Urinary bladder (tissue), 4 donors: ENCODE results near the gene OR9Q1. TPM values are rescaled to one million over a fixed set of nuclear protein-coding genes. Genes with fewer than 3 reads are reported as not detected.

Source experiments
- DNase-seq: peaks from one replicate; pipeline ENCODE4 v3.0.0-alpha.2; 2015; ENCODE audit errors: extremely low spot score
- H3K27ac ChIP-seq: one replicate; pipeline ENCODE4 v1.5.1; 2013; ENCODE audit warnings: low read depth, mild to moderate bottlenecking, moderate library complexity
- H3K36me3 ChIP-seq: one replicate; pipeline ENCODE4 v1.6.1; 2013; ENCODE audit warnings: mild to moderate bottlenecking, moderate library complexity; ENCODE audit not compliant: insufficient read depth
- H3K4me1 ChIP-seq: one replicate; pipeline ENCODE4 v1.6.1; 2013; ENCODE audit warnings: mild to moderate bottlenecking, moderate library complexity; ENCODE audit not compliant: insufficient read depth
- H3K4me3 ChIP-seq: one replicate; pipeline ENCODE4 v1.5.1; 2013; ENCODE audit warnings: low read depth, low read length
- WGBS: extraction: QIAGEN DNeasy Blood & Tissue Kit; methylation state at CpG from one replicate; pipeline ENCODE4 v1.1.7; 2013; 5-methylcytosine and 5-hydroxymethylcytosine counted together
- polyA plus RNA-seq: library from polyadenylated mRNA; stranded (reverse); fragments of 200-250 nt; gene quantifications from one replicate; pipeline ENCODE4 v1.2.3, GENCODE V29; 2013
- total RNA-seq: library from RNA; depleted of rRNA; stranded (reverse); fragments of >200 nt; gene quantifications from one replicate; pipeline ENCODE4 v1.2.3, GENCODE V29; 2014
- donor health status: healthy with polysubstance abuse.
- donor health status: healthy.

OR9Q1 gene
- total and polyA plus RNA-seq, 2 donors = not detected

- no peaks in the 10 kb centered on the region for H3K4me1 ChIP-seq
- no peak overlapping the region for H3K4me3 ChIP-seq
- no peak for DNase-seq
- 62% methylated on average over 2 of the region's 2 CpGs for WGBS
- H3K27ac ChIP-seq = no peak overlapping the region
- no peaks in the 10 kb centered on the region for H3K36me3 ChIP-seq
Measured at GRCh38 chr11:58003036-58003435, 20.6 kb upstream of the OR9Q1 start.

DNA sequence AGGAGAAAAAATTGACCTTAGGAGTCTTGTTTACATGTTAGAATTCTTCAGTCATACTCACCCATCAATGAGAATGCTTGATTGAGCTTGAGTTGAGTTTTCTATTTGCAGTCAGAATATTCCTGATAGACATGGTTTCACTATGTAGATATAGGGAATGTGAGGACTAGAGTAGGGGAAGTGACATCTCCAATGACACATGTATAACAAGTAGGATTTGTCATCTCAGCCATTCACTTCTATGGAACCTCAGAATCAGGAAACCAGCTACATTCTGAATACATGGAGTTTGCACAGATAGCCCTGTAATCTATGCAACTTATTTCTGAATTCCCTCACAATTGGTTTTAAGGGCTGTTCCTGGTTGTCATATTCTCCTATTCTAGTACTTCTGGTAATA, 20.1 kb upstream of the OR9Q1 start:
- Histone ChIP-seq H3K4me3 (no peak overlapping the region), H3K27ac (no peak overlapping the region), H3K4me1 (no peaks in the 10 kb centered on the region), H3K36me3 (no peaks in the 10 kb centered on the region)
- no peak for DNase-seq

DNA sequence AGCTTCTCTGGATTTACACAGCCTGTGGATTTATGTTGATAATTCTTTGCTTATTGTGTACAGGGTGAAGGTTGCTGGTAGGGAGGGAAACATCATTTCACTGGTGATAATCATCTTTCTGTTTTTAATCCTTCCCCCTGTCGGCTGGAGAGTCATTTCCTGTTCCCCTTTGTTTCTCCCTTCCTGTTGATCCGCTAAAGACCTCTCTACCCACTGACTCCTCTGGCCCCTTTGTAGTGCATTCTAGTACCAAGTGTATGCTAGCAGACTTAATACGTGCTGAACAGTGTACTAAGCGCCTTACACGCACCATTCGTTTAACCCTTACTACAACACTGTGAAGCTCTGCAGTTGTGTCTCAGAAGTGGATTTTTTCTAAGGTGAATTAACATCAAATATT, 19.0 kb upstream of the OR9Q1 start:
- 53% methylated on average over 6 of the region's 6 CpGs for WGBS
- Histone ChIP-seq H3K36me3 (no peaks in the 10 kb centered on the region), H3K4me1 (no peaks in the 10 kb centered on the region), H3K4me3 (no peak overlapping the region), H3K27ac (no peak overlapping the region)
- DNase-seq = no peak

DNA sequence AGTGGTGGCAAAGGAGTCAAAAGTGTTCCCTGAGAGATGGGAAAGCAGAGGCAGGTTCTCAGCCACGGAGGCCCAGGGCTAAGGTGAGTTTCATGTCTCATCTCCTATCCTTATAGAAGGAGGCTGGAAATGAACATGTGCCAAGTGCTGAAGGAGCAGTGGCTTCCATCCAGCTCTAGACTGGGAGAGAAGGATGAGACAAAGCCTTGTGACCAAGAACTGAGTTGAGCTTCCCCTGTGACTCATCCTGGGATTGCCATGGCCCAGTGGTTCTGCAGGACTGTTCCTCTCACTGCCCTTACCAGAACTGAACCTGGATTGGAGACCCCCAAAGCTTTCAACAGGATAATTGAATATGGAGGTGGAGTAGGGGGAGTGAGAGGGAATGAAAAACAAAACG, 16.7 kb upstream of the OR9Q1 start:
- H3K4me1 ChIP-seq = no peaks in the 10 kb centered on the region
- 61% methylated on average over 2 of the region's 2 CpGs for WGBS
- no peak overlapping the region for H3K27ac ChIP-seq
- no peaks in the 10 kb centered on the region for H3K36me3 ChIP-seq
- no peak overlapping the region for H3K4me3 ChIP-seq
- DNase-seq = no peak

- 72% methylated on average over 6 of the region's 6 CpGs for WGBS
- Histone ChIP-seq H3K4me1 (no peaks in the 10 kb centered on the region), H3K36me3 (no peaks in the 10 kb centered on the region), H3K27ac (no peak overlapping the region), H3K4me3 (no peak overlapping the region)
- no peak for DNase-seq
Measured at GRCh38 chr11:58011771-58012170, 11.9 kb upstream of the OR9Q1 start.

DNA sequence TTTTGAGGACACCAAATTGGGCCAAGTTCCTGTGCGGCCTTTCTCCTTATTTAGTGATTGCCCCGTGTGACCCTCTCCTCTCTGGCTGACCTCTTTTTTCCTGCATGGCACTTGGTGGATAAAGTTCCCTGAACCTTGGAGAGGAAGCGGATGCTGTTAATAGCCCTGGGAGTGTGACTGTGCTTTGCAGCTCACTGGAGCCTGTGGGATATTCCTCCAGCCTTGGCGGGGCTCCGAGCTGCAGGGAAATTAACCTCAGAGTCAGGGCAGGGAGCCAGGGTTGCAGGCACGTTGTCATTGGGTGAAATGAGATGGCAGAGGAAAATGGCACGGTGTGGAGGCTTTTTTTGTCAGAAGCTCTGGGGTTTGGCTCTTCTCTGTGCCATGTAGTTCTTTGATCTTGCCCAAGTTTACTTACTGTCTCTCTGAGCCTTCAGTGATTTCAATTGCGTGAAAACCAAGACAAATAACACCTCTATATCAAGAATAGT, 965 bp downstream of the OR9Q1 start:
- Histone ChIP-seq H3K4me3 (no peak overlapping the region), H3K36me3 (no peaks in the 10 kb centered on the region), H3K27ac (no peak overlapping the region), H3K4me1 (peaks cover 1% of the 10 kb centered on the region)
- no peak for DNase-seq
- 16% methylated on average over 8 of the region's 8 CpGs for WGBS

- Histone ChIP-seq H3K36me3 (no peaks in the 10 kb centered on the region), H3K27ac (no peak overlapping the region), H3K4me3 (no peak overlapping the region), H3K4me1 (peaks cover 1% of the 10 kb centered on the region)
- DNase-seq = no peak
- 44% methylated on average over 4 of the region's 4 CpGs for WGBS
Measured at GRCh38 chr11:58027341-58027740, 3.7 kb downstream of the OR9Q1 start.

- 27% methylated on average over 6 of the region's 6 CpGs for WGBS
- peak overlapping the region; percentile 29 for H3K27ac ChIP-seq
Measured at GRCh38 chr11:58028687-58029411, 5.2 kb downstream of the OR9Q1 start.

GRCh38 chr11:58030653-58031052, 7.0 kb downstream of the OR9Q1 start, which contains the start of gene OR6Q1:
Gene OR6Q1 (plus strand): TSS chr11:58030953. CDS start chr11:58030953, 0 bp downstream.
- H3K27ac ChIP-seq = no peak within 1 kb of the TSS
- no peaks in the 10 kb centered on the region for H3K36me3 ChIP-seq
- peaks cover 1% of the 10 kb centered on the region for H3K4me1 ChIP-seq
- no peak within 1 kb of the TSS for H3K4me3 ChIP-seq
- DNase-seq = no peak

More at GRCh38 chr11:58028687-58029411, 5.2 kb downstream of the OR9Q1 start:
- DNase-seq = no peak
- Histone ChIP-seq H3K4me3 (no peak overlapping the region), H3K36me3 (no peaks in the 10 kb centered on the region), H3K4me1 (peaks cover 1% of the 10 kb centered on the region)

- Histone ChIP-seq H3K4me3 (no peak overlapping the region), H3K4me1 (no peaks in the 10 kb centered on the region), H3K36me3 (no peaks in the 10 kb centered on the region), H3K27ac (no peak overlapping the region)
- WGBS = 83% methylated on average over 2 of the region's 2 CpGs
- no peak for DNase-seq
Measured at GRCh38 chr11:58034471-58034870, 10.8 kb downstream of the OR9Q1 start.

- Histone ChIP-seq H3K4me1 (no peaks in the 10 kb centered on the region), H3K27ac (no peak overlapping the region), H3K36me3 (no peaks in the 10 kb centered on the region), H3K4me3 (no peak overlapping the region)
- DNase-seq = no peak
Measured at GRCh38 chr11:58039589-58039988, 15.9 kb downstream of the OR9Q1 start.

DNA sequence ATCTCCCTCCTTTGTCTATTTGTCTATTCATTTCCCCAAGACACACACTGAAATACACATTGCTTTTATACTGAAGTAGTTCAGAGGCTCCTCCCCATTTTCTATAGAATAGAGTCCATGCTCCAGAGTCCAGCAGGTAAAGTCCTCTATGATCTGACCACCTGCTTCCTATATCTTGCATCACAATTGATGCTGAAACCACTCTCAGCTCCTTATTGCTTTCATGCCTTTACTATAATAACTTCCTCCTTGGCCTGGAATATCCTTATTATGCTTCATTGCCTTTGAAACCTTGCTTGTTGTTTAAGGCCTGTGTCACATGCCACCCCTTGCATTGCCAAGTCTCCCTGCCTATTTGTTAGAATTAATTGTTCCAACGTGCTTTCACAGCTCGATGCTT, 19.7 kb downstream of the OR9Q1 start:
- H3K36me3 ChIP-seq = no peaks in the 10 kb centered on the region
- no peaks in the 10 kb centered on the region for H3K4me1 ChIP-seq
- no peak overlapping the region for H3K27ac ChIP-seq
- 81% methylated on average over 2 of the region's 2 CpGs for WGBS
- no peak for DNase-seq
- no peak overlapping the region for H3K4me3 ChIP-seq

- no peak overlapping the region for H3K4me3 ChIP-seq
- no peaks in the 10 kb centered on the region for H3K36me3 ChIP-seq
- DNase-seq = no peak
- H3K27ac ChIP-seq = no peak overlapping the region
- no peaks in the 10 kb centered on the region for H3K4me1 ChIP-seq
- 67% methylated on average over 3 of the region's 3 CpGs for WGBS
Measured at GRCh38 chr11:58046231-58046630, 22.6 kb downstream of the OR9Q1 start.

- DNase-seq = no peak
- Histone ChIP-seq H3K4me1 (no peaks in the 10 kb centered on the region), H3K27ac (no peak overlapping the region), H3K36me3 (no peaks in the 10 kb centered on the region), H3K4me3 (no peak overlapping the region)
- WGBS = 86% methylated on average over 3 of the region's 3 CpGs
Measured at GRCh38 chr11:58047818-58048217, 24.1 kb downstream of the OR9Q1 start.
